Measurements from ENCODE around the gene AKT2. TPM values are rescaled to one million over a fixed set of nuclear protein-coding genes. Genes with fewer than 3 reads are reported as not detected.
A peak's percentile ranks its signal among the peaks of the same experiment; 100 is the strongest.

AKT2 gene
- total RNA-seq, 1 experiment from 2014 or later: 80.6 TPM

DNA sequence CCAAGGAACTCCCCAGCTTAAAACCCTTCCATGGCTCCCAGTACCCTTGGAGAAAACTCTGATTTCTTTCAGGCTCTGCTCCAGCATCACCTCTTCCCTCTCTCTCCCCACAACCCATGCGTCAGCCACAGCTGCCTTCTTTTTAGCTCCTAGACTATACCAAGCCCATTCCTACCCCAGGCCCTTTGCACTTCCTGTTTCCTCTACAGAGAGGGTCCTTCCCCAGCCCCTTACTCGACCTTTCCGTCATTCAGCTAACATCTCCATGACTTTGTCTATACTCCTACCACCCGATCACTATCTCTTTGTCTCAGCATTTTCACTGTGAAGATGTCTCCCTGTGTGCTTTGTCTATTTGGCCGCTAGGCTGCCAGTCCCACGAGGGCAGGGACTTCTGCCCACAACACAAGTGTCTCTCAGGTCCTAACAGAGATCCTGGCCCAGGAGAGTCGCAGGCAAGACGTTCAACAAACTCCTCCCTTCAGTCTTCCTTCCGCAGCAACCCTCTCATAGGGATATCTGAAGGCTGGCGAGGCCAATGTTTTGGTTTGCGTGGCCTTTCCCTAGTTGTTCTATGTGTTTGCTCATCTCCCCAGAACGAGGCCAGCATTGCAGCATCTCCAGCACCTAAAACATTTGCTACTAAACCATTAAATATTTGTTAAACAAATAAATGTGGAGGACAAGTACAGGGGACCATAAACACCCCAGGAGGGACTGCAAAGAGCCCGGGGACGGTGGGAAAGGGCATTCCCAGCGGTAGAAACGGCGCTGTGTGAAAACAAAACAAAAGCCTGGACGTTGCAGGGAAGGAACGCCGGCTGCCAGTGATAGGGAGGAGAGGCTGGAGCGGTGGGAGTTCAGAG, 59.5 kb downstream of the AKT2 start:
- Histone ChIP-seq H3K4me1 (ENCODE audit: insufficient read depth, low read length) (peaks cover 17% of the 10 kb centered on the region), H3K9me2 (replicated peaks; ENCODE audit: low read length) (no peaks in the 10 kb centered on the region), H3K27ac (ENCODE audit: low read length) (no peak overlapping the region), H3K9ac (ENCODE audit: low read length) (no peak overlapping the region), H3F3A (ENCODE audit: low read length, unreplicated experiment) (no peaks in the 10 kb centered on the region), H3K27me3 (ENCODE audit: low read length) (no peaks in the 10 kb centered on the region), H3K4me3 (ENCODE audit: low read length) (peak overlapping the region; percentile 40; the same call in 1 of the 2 replicates), H3K4me2 (ENCODE audit: low read length) (peak overlapping the region; percentile 68), H3K79me2 (ENCODE audit: low read length) (no peaks in the 10 kb centered on the region), H4K20me1 (ENCODE audit: low read length) (no peaks in the 10 kb centered on the region), H3K9me3 (ENCODE audit: low read length) (no peaks in the 10 kb centered on the region), H3K36me3 (ENCODE audit: low read depth, low read length) (no peaks in the 10 kb centered on the region), H2AFZ (ENCODE audit: low read length) (peak overlapping the region; percentile 59)
- ATAC-seq (peak; percentile 16), DNase-seq (no peak)
- CTCF ChIA-PET: no interaction called here
- TF ChIP-seq EZH2 (IDR thresholded peaks at IDR 0.05; ENCODE audit: low read length, unreplicated experiment): no peak
- no peak; the same call in 1 of the 2 replicates for TF ChIP-seq CTCF (conservative IDR thresholded peaks at IDR 0.05; ENCODE audit: low read depth, low read length)
- no peak for TF ChIP-seq EZH2phosphoT487 (IDR thresholded peaks at IDR 0.05; ENCODE audit: borderline replicate concordance, low read length)
- POLR2A ChIA-PET (ENCODE audit: unreplicated experiment): no interaction called here
- intact Hi-C loops (cut with micrococcal nuclease): no loop called here
- BruUV-seq (replicated peaks): no TSS peak

- H3K9ac ChIP-seq (ENCODE audit: low read length): no peak overlapping the region
- CTCF ChIA-PET: no interaction called here
- H3K79me2 ChIP-seq (ENCODE audit: low read length): no peaks in the 10 kb centered on the region
- no peaks in the 10 kb centered on the region for H3K9me2 ChIP-seq (replicated peaks; ENCODE audit: low read length)
- no peaks in the 10 kb centered on the region for H3K27me3 ChIP-seq (ENCODE audit: low read length)
- no peak overlapping the region for H2AFZ ChIP-seq (ENCODE audit: low read length)
- ATAC-seq: no peak
- H3K27ac ChIP-seq (ENCODE audit: low read length): no peak overlapping the region
- no peaks in the 10 kb centered on the region for H3K36me3 ChIP-seq (ENCODE audit: low read depth, low read length)
- peaks cover 19% of the 10 kb centered on the region for H3K4me1 ChIP-seq (ENCODE audit: insufficient read depth, low read length)
- H4K20me1 ChIP-seq (ENCODE audit: low read length): no peaks in the 10 kb centered on the region
- no peak overlapping the region for H3K4me2 ChIP-seq (ENCODE audit: low read length)
- no peak overlapping the region for H3K4me3 ChIP-seq (ENCODE audit: low read length)
- intact Hi-C loops (cut with micrococcal nuclease): no loop called here
- no TSS peak for BruUV-seq (replicated peaks)
- no peak for DNase-seq
- H3K9me3 ChIP-seq (ENCODE audit: low read length): no peaks in the 10 kb centered on the region
- TF ChIP-seq EZH2phosphoT487 (IDR thresholded peaks at IDR 0.05; ENCODE audit: borderline replicate concordance, low read length) (no peak), CTCF (conservative IDR thresholded peaks at IDR 0.05; ENCODE audit: low read depth, low read length) (no peak), EZH2 (IDR thresholded peaks at IDR 0.05; ENCODE audit: low read length, unreplicated experiment) (no peak)
- no peaks in the 10 kb centered on the region for H3F3A ChIP-seq (ENCODE audit: low read length, unreplicated experiment)
- POLR2A ChIA-PET (ENCODE audit: unreplicated experiment): no interaction called here
Observed at GRCh38 chr19:40224342-40225150, 60.6 kb downstream of the AKT2 start.
